Measurements from ENCODE around the gene NR2F1-AS1.

The NR2F1-AS1 gene

GRCh38 chr5:93378073-93378472 is 202.9 kb downstream of the NR2F1-AS1 start:
- DNase-seq = no peak

- no peak for DNase-seq
Measured at GRCh38 chr5:93371893-93372292, 209.1 kb downstream of the NR2F1-AS1 start.

GRCh38 chr5:93364378-93364777 is 216.6 kb downstream of the NR2F1-AS1 start:
- DNase-seq = no peak

- DNase-seq = no peak
Measured at GRCh38 chr5:93360436-93361088, 220.5 kb downstream of the NR2F1-AS1 start.

- DNase-seq = no peak
Measured at GRCh38 chr5:93359960-93360305, 221.1 kb downstream of the NR2F1-AS1 start.
